SU-DHL-6 (cell line): ENCODE data around the gene ACD.

Source experiments
- H2AFZ ChIP-seq: fragments of 200-600 bp; sonication (generic); 2 replicates; pipeline ENCODE4 v1.6.1; 2014; ENCODE audit warnings: low read depth, mild to moderate bottlenecking, moderate library complexity, mixed read lengths, antibody characterized with exemption, low read length; ENCODE audit not compliant: severe bottlenecking
- H3F3A ChIP-seq: fragments of 200-600 bp; shearing (Covaris generic); 2 replicates; pipeline ENCODE4 v1.6.0; 2016; ENCODE audit warnings: antibody characterized with exemption, mild to moderate bottlenecking; ENCODE audit not compliant: insufficient read depth
- H3K27ac ChIP-seq: fragments of 200-600 bp; sonication (generic); 2 replicates; pipeline ENCODE4 v1.5.1; 2016; ENCODE audit warnings: low read depth, mild to moderate bottlenecking, low read length, moderate library complexity, mixed read lengths
- H3K27me3 ChIP-seq: fragments of 200-600 bp; sonication (generic), shearing (Covaris generic); 2 replicates; pipeline ENCODE4 v1.6.0; 2014; ENCODE audit warnings: mild to moderate bottlenecking, low read length
- H3K36me3 ChIP-seq: fragments of 200-600 bp; sonication (generic); 2 replicates; pipeline ENCODE4 v1.6.1; 2014; ENCODE audit warnings: mild to moderate bottlenecking, low read length, mixed read lengths
- H3K4me2 ChIP-seq: fragments of 300-600, 200-600 bp; shearing (Covaris generic), sonication (generic); 2 replicates; pipeline ENCODE4 v1.6.0; 2014; ENCODE audit warnings: low read length, low read depth, mild to moderate bottlenecking; ENCODE audit not compliant: poor library complexity, severe bottlenecking
- H3K4me3 ChIP-seq: fragments of 200-600 bp; sonication (generic); 2 replicates; pipeline ENCODE4 v1.5.1; 2014; ENCODE audit warnings: antibody characterized with exemption, low read length, mild to moderate bottlenecking, mixed read lengths; ENCODE audit not compliant: insufficient read depth, poor library complexity, severe bottlenecking
- H3K79me2 ChIP-seq: fragments of 200-600 bp; sonication (generic); 2 replicates; pipeline ENCODE4 v1.6.1; 2014; ENCODE audit warnings: mild to moderate bottlenecking, low read length, moderate library complexity; ENCODE audit not compliant: insufficient read depth
- H3K9ac ChIP-seq: fragments of 200-600 bp; sonication (generic); 2 replicates; pipeline ENCODE4 v1.7.0; 2014; ENCODE audit warnings: mild to moderate bottlenecking, low read length
- H3K9me2 ChIP-seq: fragments of 200-600 bp; sonication (generic); replicated peaks from 2 replicates; pipeline ENCODE4 v1.6.1; 2014; ENCODE audit warnings: low read length; ENCODE audit not compliant: insufficient read depth
- H3K9me3 ChIP-seq: fragments of 200-600 bp; sonication (generic); 2 replicates; pipeline ENCODE4 v1.6.1; 2014; ENCODE audit warnings: low read length, mixed read lengths; ENCODE audit not compliant: insufficient read depth
- H4K20me1 ChIP-seq: fragments of 200-600 bp; sonication (generic); 2 replicates; pipeline ENCODE4 v1.6.1; 2014; ENCODE audit warnings: low read depth, mild to moderate bottlenecking, antibody characterized with exemption, low read length, moderate library complexity, mixed read lengths
- CTCF ChIP-seq: fragments of 200-600 bp; sonication (generic); IDR thresholded peaks from one replicate; pipeline ENCODE4 v1.5.1; 2017; ENCODE audit warnings: antibody characterized with exemption, mild to moderate bottlenecking, low read length, moderate library complexity; ENCODE audit not compliant: insufficient read depth, poor library complexity, severe bottlenecking
- EZH2phosphoT487 ChIP-seq: fragments of 200-600 bp; sonication (generic), shearing (Covaris generic); conservative IDR thresholded peaks from 2 replicates; pipeline ENCODE4 v1.6.1; 2018; ENCODE audit warnings: mild to moderate bottlenecking, antibody characterized with exemption, low read length, moderate library complexity, mixed read lengths

Gene ACD

GRCh38 chr16:67660564-67661028 is 536 bp upstream of the ACD start, which contains the start of gene PARD6A:
TSS of gene PARD6A (plus strand) at chr16:67660960. CDS start at chr16:67661039, 79 bp downstream.
- Histone ChIP-seq H3K4me2 (peak within 1 kb of the TSS; percentile 75), H3K27me3 (no peaks in the 10 kb centered on the region), H4K20me1 (no peaks in the 10 kb centered on the region), H3K79me2 (no peaks in the 10 kb centered on the region), H3K9me3 (no peaks in the 10 kb centered on the region), H3F3A (no peaks in the 10 kb centered on the region), H3K27ac (peak within 1 kb of the TSS; percentile 71), H2AFZ (peak within 1 kb of the TSS; percentile 76), H3K36me3 (no peaks in the 10 kb centered on the region), H3K9me2 (no peaks in the 10 kb centered on the region), H3K9ac (peak within 1 kb of the TSS; percentile 71), H3K4me3 (peak within 1 kb of the TSS; percentile 73)
- TF ChIP-seq EZH2phosphoT487: no peak
- no peak for TF ChIP-seq CTCF

GRCh38 chr16:67658849-67659674 is 998 bp downstream of the ACD start:
- Histone ChIP-seq H3K27ac (peak overlapping the region; percentile 37; the same call in 1 of the 2 replicates), H3K4me2 (peak overlapping the region; percentile 64), H3K79me2 (no peaks in the 10 kb centered on the region), H2AFZ (no peak overlapping the region), H3K9ac (peak overlapping the region; percentile 71), H3K27me3 (no peaks in the 10 kb centered on the region), H3F3A (peaks cover 7% of the 10 kb centered on the region; the same call in 1 of the 2 replicates), H3K36me3 (no peaks in the 10 kb centered on the region), H4K20me1 (no peaks in the 10 kb centered on the region), H3K9me3 (no peaks in the 10 kb centered on the region), H3K4me3 (peak overlapping the region; percentile 73), H3K9me2 (no peaks in the 10 kb centered on the region)
- TF ChIP-seq EZH2phosphoT487 (no peak), CTCF (no peak)

- Histone ChIP-seq H3K9me3 (no peaks in the 10 kb centered on the region), H4K20me1 (no peaks in the 10 kb centered on the region), H3K4me2 (no peak overlapping the region), H3K9me2 (no peaks in the 10 kb centered on the region), H3K79me2 (no peaks in the 10 kb centered on the region), H3K36me3 (no peaks in the 10 kb centered on the region), H3K4me3 (no peak overlapping the region), H3K27me3 (no peaks in the 10 kb centered on the region), H3K27ac (no peak overlapping the region), H3F3A (peaks cover 7% of the 10 kb centered on the region; the same call in 1 of the 2 replicates), H2AFZ (no peak overlapping the region), H3K9ac (no peak overlapping the region)
- no peak for TF ChIP-seq EZH2phosphoT487
- no peak for TF ChIP-seq CTCF
Observed at GRCh38 chr16:67657751-67658518, 2.1 kb downstream of the ACD start.
